Activated effector memory CD4-positive, alpha-beta T cell treated with Interleukin-2 at 50 U/mL for 16 hours (primary cell): ENCODE data around the gene PIGQ.

Experiments
- DNase-seq: peaks from one replicate; pipeline ENCODE4 v3.0.0-alpha.2; 2020

The PIGQ gene

DNA sequence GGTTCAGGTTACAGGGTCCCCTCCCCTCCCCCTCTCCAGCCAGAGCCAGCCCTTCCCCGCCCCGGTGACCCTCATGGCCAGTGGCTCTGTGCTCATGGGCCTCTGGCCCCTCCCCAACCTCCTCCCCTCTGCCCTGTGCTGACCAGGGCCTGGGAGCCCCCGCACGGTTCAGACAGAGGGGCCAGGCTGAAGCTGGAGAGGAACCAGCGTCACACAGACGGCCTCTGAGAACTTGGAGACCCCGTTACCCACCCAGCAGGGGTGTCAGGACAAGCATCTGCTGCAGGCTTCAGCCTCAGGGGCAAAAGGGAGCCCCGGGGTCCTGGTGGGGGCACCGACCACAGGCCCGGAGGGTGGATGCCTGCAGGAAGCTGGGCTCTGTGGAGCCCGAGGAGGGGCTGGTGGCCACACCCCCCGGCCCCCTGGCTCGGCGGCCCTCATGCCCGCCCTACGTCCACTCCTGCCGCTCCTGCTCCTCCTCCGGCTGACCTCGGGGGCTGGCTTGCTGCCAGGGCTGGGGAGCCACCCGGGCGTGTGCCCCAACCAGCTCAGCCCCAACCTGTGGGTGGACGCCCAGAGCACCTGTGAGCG is 61.1 kb downstream of the PIGQ start, which contains the start of gene WFIKKN1:
WFIKKN1 (plus strand) TSS at position 171 of the 591 bp plus-strand sequence; CDS start at position 440, 269 bp downstream.
- no peak for DNase-seq

DNA sequence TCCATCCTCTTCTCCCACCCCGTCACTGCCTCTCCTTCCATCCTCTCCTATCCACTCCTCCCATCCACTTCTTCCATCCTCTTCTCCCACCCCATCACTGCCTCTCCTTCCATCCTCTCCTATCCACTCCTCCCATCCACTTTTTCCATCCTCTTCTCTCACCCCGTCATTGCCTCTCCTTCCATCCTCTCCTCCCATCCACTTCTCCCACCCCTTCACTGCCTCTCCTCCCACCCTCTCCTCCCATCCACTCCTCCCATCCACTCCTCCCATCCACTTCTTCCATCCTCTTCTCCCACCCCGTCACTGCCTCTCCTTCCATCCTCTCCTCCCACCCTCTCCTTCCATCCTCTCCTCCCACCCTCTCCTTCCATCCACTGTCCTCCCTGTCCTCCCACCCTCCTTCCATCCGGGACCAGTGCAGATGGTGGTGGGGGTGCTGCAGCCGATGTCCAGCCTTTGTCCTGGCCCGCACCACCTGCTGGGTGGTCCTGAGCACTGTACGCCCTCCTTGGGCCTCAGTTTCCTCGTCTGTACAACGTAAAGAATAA is 62.1 kb downstream of the PIGQ start:
- no peak for DNase-seq

GRCh38 chr16:632486-633335 is 62.9 kb downstream of the PIGQ start:
- no peak for DNase-seq

- DNase-seq = no peak
Observed at GRCh38 chr16:633336-634050, 63.7 kb downstream of the PIGQ start.
